Naive thymus-derived CD4-positive, alpha-beta T cell (primary cell): ENCODE measurements around the gene POTEG. TPM values are rescaled to one million over a fixed set of nuclear protein-coding genes. Genes with fewer than 3 reads are reported as not detected.
"Not testable (repeated sequence)": the region's sequence is repeated elsewhere in the genome, so short reads cannot be mapped to it uniquely, and the experiment has no call there.

Source experiments
- ATAC-seq: fragments of 150-1000 bp; cut with Tn5 transposase; 2 replicates; pipeline ENCODE4 v1.10.0; 2021; ENCODE audit warnings: mild to moderate bottlenecking, moderate library complexity
- CTCF ChIA-PET: fragments of 350-600 bp; sonication (Branson Sonifier 250); formaldehyde crosslinking; loops from one replicate; lab custom pipeline; 2021; ENCODE audit warnings: antibody characterized with exemption; lab: Charles Lee
- POLR2A ChIA-PET: fragments of 350-600 bp; sonication (Branson Sonifier 250); formaldehyde crosslinking; loops from one replicate; lab custom pipeline; 2021; ENCODE audit warnings: antibody characterized with exemption, inconsistent platforms; lab: Charles Lee
- DNase-seq, 9 donors: peaks; one replicate each; pipeline versions ENCODE4 v3.0.0 to v3.0.0-alpha.2; 2020 to 2022; ENCODE audit warnings: mixed read lengths in 1 of 9
- H3K27ac ChIP-seq: one replicate; pipeline ENCODE4 v1.7.0; 2013; ENCODE audit warnings: mild to moderate bottlenecking, low read depth, low read length, moderate library complexity
- H3K27me3 ChIP-seq, 2 donors: one replicate each; pipeline ENCODE4 v1.7.0; 2013; ENCODE audit warnings: low read length in 2 of 2, mild to moderate bottlenecking in 2 of 2, moderate library complexity in 2 of 2; ENCODE audit not compliant: control insufficient read depth in 2 of 2, insufficient read depth in 2 of 2
- H3K36me3 ChIP-seq, 3 experiments: 1 replicate in 2 of 3; 2 replicates in 1 of 3; pipeline ENCODE4 v1.7.0; 2013; ENCODE audit warnings: low read length in 3 of 3, mild to moderate bottlenecking in 3 of 3, moderate library complexity in 1 of 3; ENCODE audit not compliant: insufficient read depth in 3 of 3, control insufficient read depth in 2 of 3
- H3K4me1 ChIP-seq, 2 donors: one replicate each; pipeline ENCODE4 v1.7.0; 2013; ENCODE audit warnings: low read length in 2 of 2, mild to moderate bottlenecking in 2 of 2, moderate library complexity in 1 of 2; ENCODE audit not compliant: control insufficient read depth in 2 of 2, insufficient read depth in 2 of 2
- H3K4me3 ChIP-seq: 2 replicates; pipeline ENCODE4 v1.7.0; 2013; ENCODE audit warnings: mild to moderate bottlenecking, low read length
- H3K9me3 ChIP-seq, 3 experiments: 1 replicate in 2 of 3; 2 replicates in 1 of 3; pipeline ENCODE4 v1.7.0; 2013; ENCODE audit warnings: low read length in 3 of 3; ENCODE audit not compliant: control insufficient read depth in 2 of 3
- H3K27ac Mint-ChIP-seq, 9 donors: one replicate each; pipeline ENCODE4 v1.8.0; 2020 to 2022; ENCODE audit warnings: mixed read lengths in 9 of 9, mild to moderate bottlenecking in 8 of 9, moderate library complexity in 5 of 9, inconsistent platforms in 2 of 9
- H3K27me3 Mint-ChIP-seq, 5 donors: one replicate each; pipeline ENCODE4 v1.8.0; 2021 to 2022; ENCODE audit warnings: mixed read lengths in 5 of 5, mild to moderate bottlenecking in 1 of 5
- H3K36me3 Mint-ChIP-seq, 5 donors: one replicate each; pipeline ENCODE4 v1.8.0; 2020 to 2022; ENCODE audit warnings: mixed read lengths in 5 of 5, mild to moderate bottlenecking in 3 of 5, inconsistent platforms in 1 of 5
- H3K4me1 Mint-ChIP-seq, 7 donors: one replicate each; pipeline ENCODE4 v1.8.0; 2020 to 2022; ENCODE audit warnings: mixed read lengths in 7 of 7, mild to moderate bottlenecking in 3 of 7, inconsistent platforms in 1 of 7
- H3K4me3 Mint-ChIP-seq, 10 donors: one replicate each; pipeline ENCODE4 v1.8.0; 2020 to 2022; ENCODE audit warnings: mild to moderate bottlenecking in 10 of 10, mixed read lengths in 10 of 10, moderate library complexity in 6 of 10, inconsistent platforms in 2 of 10
- H3K9me3 Mint-ChIP-seq, 11 donors: one replicate each; pipeline ENCODE4 v1.8.0; 2020 to 2022; ENCODE audit warnings: mixed read lengths in 11 of 11, mild to moderate bottlenecking in 4 of 11, inconsistent platforms in 1 of 11, moderate library complexity in 1 of 11
- intact Hi-C, 2 donors: fragments of 100-400 bp; cut with micrococcal nuclease; formaldehyde crosslinking; loops; one replicate each; pipeline ENCODE4 v1.15.1; 2023
- polyA plus RNA-seq, 2 donors: library from polyadenylated mRNA; unstranded; fragments of 300-500 nt; fragmentation: Illumina TruSeq; gene quantifications; one replicate each; pipeline ENCODE4 v1.2.3, GENCODE V29; 2021
- total RNA-seq, 6 experiments: library from RNA in 5 of 6; stranded (reverse) in 5 of 6; gene quantifications; 1 replicate in 5 of 6; 2 replicates in 1 of 6; pipeline ENCODE4 v1.2.3 and lab custom pipeline; 2021 to 2026

POTEG gene
- total RNA-seq (not detected), polyA plus RNA-seq (not detected), total RNA-seq (lab: John Stamatoyannopoulos, UW) (not detected)

- H3K27ac ChIP-seq, H3K9me3 Mint-ChIP-seq, H3K4me3 Mint-ChIP-seq, H3K27me3 ChIP-seq, DNase-seq, intact Hi-C loops, H3K27ac Mint-ChIP-seq, H3K36me3 Mint-ChIP-seq, H3K27me3 Mint-ChIP-seq, H3K4me1 Mint-ChIP-seq, H3K4me3 ChIP-seq, H3K4me1 ChIP-seq, ATAC-seq, POLR2A ChIA-PET, CTCF ChIA-PET, H3K9me3 ChIP-seq, H3K36me3 ChIP-seq: not testable (repeated sequence)
Observed at GRCh38 chr14:19434241-19434640, at the start of gene POTEG. Gene POTEG (minus strand): TSS chr14:19434341. CDS start chr14:19434289, 52 bp downstream.

- H3K4me3 Mint-ChIP-seq, intact Hi-C loops, POLR2A ChIA-PET, H3K4me1 ChIP-seq, H3K27me3 Mint-ChIP-seq, DNase-seq, H3K9me3 ChIP-seq, H3K27ac ChIP-seq, H3K27ac Mint-ChIP-seq, ATAC-seq, H3K4me3 ChIP-seq, H3K36me3 ChIP-seq, H3K9me3 Mint-ChIP-seq, H3K36me3 Mint-ChIP-seq, H3K27me3 ChIP-seq, H3K4me1 Mint-ChIP-seq, CTCF ChIA-PET: not testable (repeated sequence)
Observed at GRCh38 chr14:19482093-19482492, 48.0 kb upstream of the POTEG start.

DNA sequence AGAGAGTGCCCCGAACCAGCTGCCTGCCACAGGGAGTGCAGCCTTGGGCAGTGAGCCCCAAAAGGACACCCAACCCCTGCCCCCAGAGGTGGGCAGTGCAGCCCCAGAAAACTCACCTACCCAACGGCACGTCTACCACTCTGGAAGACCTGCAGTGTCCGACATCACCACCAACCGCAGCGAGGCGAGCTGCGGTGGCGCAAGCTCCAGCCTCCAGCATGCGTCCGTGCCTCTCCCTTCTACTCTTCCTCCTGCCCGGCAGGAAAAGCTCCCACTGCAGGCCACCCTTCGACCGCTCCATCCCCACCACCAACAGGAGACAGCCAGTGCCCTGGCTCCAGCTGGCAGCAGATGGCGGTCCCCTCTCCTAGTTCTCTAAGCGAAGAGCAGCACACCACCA, 47.3 kb upstream of the POTEG start:
- H3K27ac ChIP-seq, H3K9me3 ChIP-seq, H3K27me3 Mint-ChIP-seq, intact Hi-C loops, H3K36me3 Mint-ChIP-seq, H3K4me3 ChIP-seq, H3K27ac Mint-ChIP-seq, H3K27me3 ChIP-seq, H3K4me1 ChIP-seq, H3K4me3 Mint-ChIP-seq, H3K9me3 Mint-ChIP-seq, POLR2A ChIA-PET, CTCF ChIA-PET, H3K36me3 ChIP-seq, H3K4me1 Mint-ChIP-seq, DNase-seq: not testable (repeated sequence)
- ATAC-seq = peak; percentile 2

DNA sequence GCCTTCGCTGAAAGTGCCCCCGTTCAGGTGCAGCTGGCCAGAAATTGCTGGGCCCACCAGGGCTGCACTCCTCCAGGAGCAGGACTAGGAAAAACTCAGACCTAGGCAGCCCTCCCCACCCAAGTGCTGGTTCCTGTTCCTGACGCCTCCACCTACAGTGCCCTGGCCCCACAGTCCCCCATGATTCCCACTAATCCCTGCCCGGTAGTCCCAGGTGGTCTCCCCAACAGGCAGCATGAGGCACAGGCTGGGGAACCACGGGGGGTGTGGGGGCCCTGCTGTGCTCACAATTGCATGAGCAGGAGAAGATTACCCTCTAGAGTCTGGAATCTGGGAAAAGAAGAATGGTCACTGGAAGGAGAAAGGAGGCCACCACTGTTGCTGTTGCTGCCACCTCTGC, 46.4 kb upstream of the POTEG start:
- DNase-seq, H3K27me3 Mint-ChIP-seq, H3K9me3 Mint-ChIP-seq, H3K36me3 Mint-ChIP-seq, H3K27me3 ChIP-seq, H3K4me3 ChIP-seq, H3K4me1 ChIP-seq, H3K4me1 Mint-ChIP-seq, H3K27ac ChIP-seq, H3K27ac Mint-ChIP-seq, intact Hi-C loops, POLR2A ChIA-PET, H3K4me3 Mint-ChIP-seq, H3K36me3 ChIP-seq, CTCF ChIA-PET, H3K9me3 ChIP-seq: not testable (repeated sequence)
- peak; percentile 24 for ATAC-seq

DNA sequence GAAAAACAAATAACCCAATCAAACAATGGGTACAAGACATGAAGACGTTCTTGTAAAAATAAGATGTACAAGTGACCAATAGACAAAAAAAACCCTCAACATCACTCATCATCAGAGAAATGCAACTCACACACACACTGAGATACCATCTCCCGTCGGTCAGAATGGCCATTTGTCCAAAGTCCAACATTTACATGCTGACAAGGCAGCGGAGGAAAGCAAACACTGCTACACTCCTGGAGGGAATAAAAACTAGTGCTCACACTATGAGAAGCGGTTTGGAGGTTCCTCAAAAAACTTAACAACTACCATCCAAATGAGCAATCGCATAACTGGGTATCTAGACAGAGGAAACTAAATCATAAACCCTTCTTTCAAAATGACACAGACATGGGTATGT, 11.6 kb upstream of the POTEG start:
- H3K27ac ChIP-seq, POLR2A ChIA-PET, H3K36me3 ChIP-seq, intact Hi-C loops, H3K4me1 Mint-ChIP-seq, H3K4me1 ChIP-seq, H3K4me3 Mint-ChIP-seq, H3K27me3 Mint-ChIP-seq, H3K27me3 ChIP-seq, ATAC-seq, H3K9me3 ChIP-seq, H3K9me3 Mint-ChIP-seq, H3K4me3 ChIP-seq, CTCF ChIA-PET, DNase-seq, H3K27ac Mint-ChIP-seq, H3K36me3 Mint-ChIP-seq: not testable (repeated sequence)

DNA sequence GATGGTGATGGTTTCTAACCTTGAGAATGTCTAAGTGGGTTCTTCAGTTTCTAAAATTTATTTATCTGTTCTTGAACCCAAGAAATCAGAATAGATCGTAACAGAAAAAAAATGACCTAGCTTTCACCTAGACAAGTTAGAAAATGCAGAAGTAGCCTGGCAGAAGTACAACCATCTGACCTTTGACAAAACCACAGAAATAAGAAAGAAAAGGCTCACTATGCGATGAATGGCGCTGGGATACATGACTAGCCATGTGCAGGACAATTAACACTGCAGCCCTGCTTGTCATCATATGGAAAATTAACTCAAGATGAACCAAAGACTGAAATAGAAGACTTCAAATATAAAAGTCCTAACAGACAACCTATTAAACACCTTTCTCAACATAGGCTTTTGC, 5.7 kb upstream of the POTEG start:
- H3K9me3 ChIP-seq, H3K27ac Mint-ChIP-seq, H3K36me3 ChIP-seq, H3K36me3 Mint-ChIP-seq, DNase-seq, H3K9me3 Mint-ChIP-seq, H3K27me3 Mint-ChIP-seq, H3K27ac ChIP-seq, POLR2A ChIA-PET, H3K4me1 ChIP-seq, H3K4me3 ChIP-seq, H3K4me1 Mint-ChIP-seq, CTCF ChIA-PET, intact Hi-C loops, H3K27me3 ChIP-seq, ATAC-seq, H3K4me3 Mint-ChIP-seq: not testable (repeated sequence)

DNA sequence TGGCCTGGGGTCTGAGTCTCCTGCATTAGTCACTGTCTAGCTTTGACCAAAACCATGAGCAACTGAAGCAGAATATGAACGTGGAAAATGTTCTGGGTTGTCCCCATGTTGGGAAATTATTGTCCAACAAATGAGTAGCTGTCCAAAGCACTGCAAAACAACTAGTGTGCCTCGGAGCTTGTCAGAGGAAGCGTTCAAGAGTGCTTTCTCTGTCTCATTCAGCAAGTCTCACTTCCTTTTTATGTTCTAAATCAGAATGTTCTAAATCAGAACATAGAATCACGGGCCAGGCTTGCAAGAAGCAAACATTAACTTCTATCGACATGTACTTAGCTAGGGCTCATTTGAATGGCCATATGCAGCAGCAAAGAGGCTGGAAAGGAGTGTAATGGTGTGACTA, 5.1 kb upstream of the POTEG start:
- H3K36me3 ChIP-seq, H3K4me3 Mint-ChIP-seq, H3K4me1 ChIP-seq, H3K27me3 ChIP-seq, H3K9me3 ChIP-seq, DNase-seq, H3K27me3 Mint-ChIP-seq, H3K36me3 Mint-ChIP-seq, CTCF ChIA-PET, H3K27ac ChIP-seq, H3K4me3 ChIP-seq, H3K27ac Mint-ChIP-seq, ATAC-seq, POLR2A ChIA-PET, H3K4me1 Mint-ChIP-seq, H3K9me3 Mint-ChIP-seq, intact Hi-C loops: not testable (repeated sequence)
